Spleen (tissue), 11 donors: Measurements from ENCODE around the gene ENTPD2. TPM values are rescaled to one million over a fixed set of nuclear protein-coding genes. Genes with fewer than 3 reads are reported as not detected.

Experiments
- DNase-seq: peaks from one replicate; pipeline ENCODE4 v3.0.0-alpha.2; 2020
- H3K27ac ChIP-seq, 8 donors: fragments of 200-600 bp; sonication (generic) in 7 of 8; 1 replicate in 4 of 8; 2 replicates in 4 of 8; pipeline versions ENCODE4 v1.5.0 to v1.8.0; 2016 to 2021; ENCODE audit warnings: inconsistent platforms in 4 of 8, mild to moderate bottlenecking in 4 of 8, moderate library complexity in 1 of 8
- H3K27me3 ChIP-seq, 7 donors: fragments of 200-600 bp; sonication (generic) in 6 of 7; replicated peaks in 1 of 7; 1 replicate in 4 of 7; 2 replicates in 3 of 7; pipeline versions ENCODE4 v1.5.0 to v1.8.0; 2016 to 2021; ENCODE audit warnings: inconsistent platforms in 3 of 7, mild to moderate bottlenecking in 1 of 7
- H3K36me3 ChIP-seq, 6 donors: fragments of 200-600 bp; sonication (generic) in 5 of 6; 1 replicate in 4 of 6; 2 replicates in 2 of 6; pipeline versions ENCODE4 v1.5.0 to v1.8.0; 2016 to 2021; ENCODE audit warnings: inconsistent platforms in 2 of 6
- H3K4me1 ChIP-seq, 6 donors: fragments of 200-600 bp; sonication (generic) in 5 of 6; 1 replicate in 3 of 6; 2 replicates in 3 of 6; pipeline versions ENCODE4 v1.5.0 to v1.8.0; 2016 to 2021; ENCODE audit warnings: inconsistent platforms in 3 of 6
- H3K4me3 ChIP-seq, 8 donors: fragments of 200-600 bp; sonication (generic) in 7 of 8; 1 replicate in 4 of 8; 2 replicates in 4 of 8; pipeline versions ENCODE4 v1.5.0 to v1.8.0; 2016 to 2021; ENCODE audit warnings: inconsistent platforms in 4 of 8, mild to moderate bottlenecking in 4 of 8, moderate library complexity in 2 of 8
- H3K9me3 ChIP-seq, 8 donors: fragments of 200-600 bp; sonication (generic) in 7 of 8; 1 replicate in 4 of 8; 2 replicates in 4 of 8; pipeline versions ENCODE4 v1.5.0 to v1.8.0; 2016 to 2021; ENCODE audit warnings: inconsistent platforms in 4 of 8
- CTCF ChIP-seq, 11 experiments: fragments of 200-600 bp in 7 of 11; fragments of 450-650 bp in 4 of 11; sonication (generic) in 4 of 11; IDR thresholded peaks in 8 of 11; conservative IDR thresholded peaks in 3 of 11; 1 replicate in 7 of 11; 2 replicates in 4 of 11; pipeline versions ENCODE4 v1.4.0 to v1.8.0; 2016 to 2021; ENCODE audit warnings: antibody characterized with exemption in 11 of 11, inconsistent platforms in 4 of 11, mild to moderate bottlenecking in 1 of 11
- POLR2A ChIP-seq, 3 donors: fragments of 450-650 bp; IDR thresholded peaks; one replicate each; pipeline ENCODE4 v1.5.1; 2017; ENCODE audit warnings: antibody characterized with exemption in 3 of 3, mild to moderate bottlenecking in 1 of 3
- POLR2AphosphoS5 ChIP-seq, 3 donors: sonication (generic); formaldehyde crosslinking; IDR thresholded peaks; one replicate each; pipeline ENCODE4 v1.5.1; 2017; ENCODE audit warnings: antibody characterized with exemption in 3 of 3
- WGBS, 5 donors: extraction: QIAGEN DNeasy Blood & Tissue Kit in 3 of 5; methylation state at CpG; one replicate each; pipeline versions ENCODE4 v1.1.5 to v1.1.7; 2013 to 2018; 5-methylcytosine and 5-hydroxymethylcytosine counted together
- intact Hi-C: fragments of 100-400 bp; cut with DNase I; formaldehyde crosslinking; loops from one replicate; pipeline ENCODE4 v1.15.0; 2023; ENCODE audit warnings: low total_unique reads
- polyA plus RNA-seq, 3 donors: library from polyadenylated mRNA; stranded (reverse); fragments of 200-250 nt; gene quantifications; one replicate each; pipeline ENCODE4 v1.2.1, GENCODE V29; 2013
- total RNA-seq, 7 donors: library from RNA; depleted of rRNA in 3 of 7; stranded (reverse); fragments of >200 nt in 3 of 7; fragmentation: NEBNext Ultra II Directional in 4 of 7; extraction: Animal tissue kit (Norgen Biotek cat#: 25700) in 4 of 7; gene quantifications; one replicate each; pipeline versions ENCODE4 v1.1.0 to v1.2.1, GENCODE V29; 2016 to 2021
- donor health status: healthy with polysubstance abuse.
- donor health status: DM: no; HTN: no; CAD: no; lungs with moderate emphysema.
- donor health status: DM: no; HTN: no; CAD: no.
- donor health status: Bipolar disorder and iron deficiency.
- donor health status: healthy.
- donor health status: DM: no; HTN: no; CAD: no.
- donor health status: DM: yes; HTN: yes; CAD: no.

ENTPD2 gene
- total and polyA plus RNA-seq, 10 donors = 0.11 to 0.58 (median 0.36) TPM; not detected in 6

DNA sequence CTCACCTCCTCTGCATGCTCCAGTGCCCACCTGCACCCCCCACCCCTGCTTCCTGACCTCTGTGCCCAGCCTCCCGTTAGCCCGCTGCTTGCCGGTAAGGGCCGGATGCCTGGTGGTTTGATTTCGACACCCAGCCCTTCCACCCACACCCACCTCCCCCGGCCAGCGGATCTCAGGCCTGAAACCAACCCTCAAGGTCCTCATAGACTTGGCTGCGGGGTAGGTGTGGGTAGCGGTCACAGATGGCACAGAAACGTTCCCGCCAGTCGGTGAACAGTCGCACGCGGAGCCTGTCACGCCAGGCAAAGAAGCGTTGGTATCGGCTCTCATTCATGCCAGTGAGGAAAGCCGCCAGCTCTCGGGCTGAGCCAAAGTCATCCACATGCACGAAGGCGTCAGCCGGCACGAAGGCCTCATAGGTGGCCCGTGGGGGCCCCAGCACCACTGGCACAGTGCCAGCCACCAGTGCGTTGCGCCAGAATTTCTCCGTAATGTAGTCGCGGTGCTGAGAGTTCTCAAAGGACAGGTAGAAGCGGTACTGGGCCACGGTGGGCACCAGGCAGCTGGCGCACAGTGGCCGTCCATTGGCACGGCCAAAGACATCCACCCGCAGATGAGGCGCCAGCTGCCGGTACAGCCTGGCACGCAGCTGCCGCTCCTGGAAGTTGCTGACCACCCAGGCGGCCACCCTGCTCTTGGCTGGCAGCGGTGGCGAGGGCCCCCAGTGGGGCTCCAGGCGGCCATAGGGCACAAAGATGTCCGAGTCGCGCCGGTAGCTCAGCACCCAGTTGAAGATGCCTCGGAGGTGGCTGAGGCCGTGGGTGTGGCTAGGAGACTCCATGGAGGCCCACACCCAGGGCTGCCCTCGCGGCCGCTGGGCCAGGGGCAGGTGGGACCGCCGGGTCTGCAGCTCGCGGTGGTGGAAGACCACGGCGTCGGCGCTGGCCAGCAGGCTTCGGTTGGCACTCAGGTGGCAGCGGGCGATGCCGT lies 23.0 kb downstream of the ENTPD2 start:
- peak; percentile 95 for DNase-seq
- 50 to 62% (median 54%) methylated on average over 33 to 65 of the region's 65 CpGs for WGBS, 5 donors
- Histone ChIP-seq H3K9me3 (no peaks in the 10 kb centered on the region), H3K4me1 (peaks cover 61 to 94% (median 91%) of the 10 kb centered on the region in 6 donors), H3K27ac (peak overlapping the region; percentile 55 to 94 (median 84)), H3K27me3 (no peaks in the 10 kb centered on the region), H3K36me3 (no peaks in the 10 kb centered on the region), H3K4me3 (peak overlapping the region in 6 of 8 donors; percentile 19 to 86 (median 64))
- intact Hi-C loops = loop anchor here (10.0 kb wide), 1 partner anchor 86 kb away; the partner anchor contains the start of genes C8G and FBXW5
- TF ChIP-seq POLR2AphosphoS5 (IDR thresholded peaks at IDR 0.05) (peak; percentile 66 to 83 (median 76)), POLR2A (IDR thresholded peaks at IDR 0.05) (no peak), CTCF (IDR thresholded peaks at IDR 0.05 in 8 of 11, conservative IDR thresholded peaks at IDR 0.05 in 3 of 11) (peak in 1 of 11 experiments; percentile 6)

- Histone ChIP-seq H3K27me3 (no peaks in the 10 kb centered on the region), H3K36me3 (no peaks in the 10 kb centered on the region), H3K4me1 (peaks cover 56 to 94% (median 90%) of the 10 kb centered on the region in 6 donors), H3K4me3 (peak overlapping the region in 6 of 8 donors; percentile 28 to 86 (median 64)), H3K27ac (peak overlapping the region; percentile 15 to 94 (median 84)), H3K9me3 (no peaks in the 10 kb centered on the region)
- 18 to 60% (median 42%) methylated on average over 4 to 15 of the region's 15 CpGs for WGBS, 5 donors
- intact Hi-C loops = loop anchor here (10.0 kb wide), 1 partner anchor 85 kb away; the partner anchor contains the start of genes C8G and FBXW5
- DNase-seq = peak; percentile 86
- TF ChIP-seq POLR2A (IDR thresholded peaks at IDR 0.05) (no peak), POLR2AphosphoS5 (IDR thresholded peaks at IDR 0.05) (no peak), CTCF (IDR thresholded peaks at IDR 0.05 in 8 of 11, conservative IDR thresholded peaks at IDR 0.05 in 3 of 11) (no peak)
Measured at GRCh38 chr9:137030006-137030405, 23.9 kb downstream of the ENTPD2 start.

- Histone ChIP-seq H3K27me3 (no peaks in the 10 kb centered on the region), H3K27ac (peak overlapping the region; percentile 15 to 94 (median 84)), H3K4me1 (peaks cover 49 to 93% (median 87%) of the 10 kb centered on the region in 6 donors), H3K4me3 (peak overlapping the region; percentile 55 to 86 (median 65)), H3K36me3 (no peaks in the 10 kb centered on the region), H3K9me3 (no peaks in the 10 kb centered on the region)
- WGBS, 5 donors = 12 to 21% (median 16%) methylated on average over 16 to 19 of the region's 19 CpGs
- intact Hi-C loops = no loop called here
- DNase-seq = peak; percentile 95
- no peak for TF ChIP-seq POLR2A (IDR thresholded peaks at IDR 0.05)
- TF ChIP-seq CTCF (IDR thresholded peaks at IDR 0.05 in 8 of 11, conservative IDR thresholded peaks at IDR 0.05 in 3 of 11) = peak; percentile 78 to 96 (median 92)
- peak; percentile 40 to 66 (median 55) for TF ChIP-seq POLR2AphosphoS5 (IDR thresholded peaks at IDR 0.05)
Measured at GRCh38 chr9:137029058-137029936, 24.6 kb downstream of the ENTPD2 start.
